ENCODE measurements around the gene SMYD3.

SMYD3 gene

GRCh38 chr1:246513619-246514343, 6.7 kb upstream of the SMYD3 start:
- DNase-seq: no peak

- DNase-seq: no peak
Measured at GRCh38 chr1:246513041-246513440, 6.0 kb upstream of the SMYD3 start.

GRCh38 chr1:246512635-246513034, 5.6 kb upstream of the SMYD3 start:
- DNase-seq: no peak

- no peak for DNase-seq
Measured at GRCh38 chr1:246512230-246512629, 5.2 kb upstream of the SMYD3 start.

GRCh38 chr1:246511203-246511602, 4.1 kb upstream of the SMYD3 start:
- DNase-seq: no peak

GRCh38 chr1:246510147-246511030, 3.3 kb upstream of the SMYD3 start:
- no peak for DNase-seq

- DNase-seq: no peak
Measured at GRCh38 chr1:246508897-246509688, 2.0 kb upstream of the SMYD3 start.

- DNase-seq: no peak
Measured at GRCh38 chr1:246506367-246506673, 759 bp downstream of the SMYD3 start.

- DNase-seq: no peak
Measured at GRCh38 chr1:246503341-246503740, 3.7 kb downstream of the SMYD3 start.

GRCh38 chr1:246497331-246497915, 9.7 kb downstream of the SMYD3 start:
- DNase-seq: peak; percentile 56

GRCh38 chr1:246492611-246493245, 14.4 kb downstream of the SMYD3 start:
- DNase-seq: peak; percentile 50

- no peak for DNase-seq
Measured at GRCh38 chr1:246491551-246492053, 15.5 kb downstream of the SMYD3 start.

GRCh38 chr1:246488674-246489073, 18.4 kb downstream of the SMYD3 start:
- no peak for DNase-seq

- DNase-seq: no peak
Measured at GRCh38 chr1:246483569-246483933, 23.5 kb downstream of the SMYD3 start.

GRCh38 chr1:246482805-246483568, 24.1 kb downstream of the SMYD3 start:
- DNase-seq: no peak

GRCh38 chr1:246479061-246479460, 28.0 kb downstream of the SMYD3 start:
- DNase-seq: no peak

GRCh38 chr1:246477634-246478033, 29.4 kb downstream of the SMYD3 start:
- DNase-seq: no peak

- no peak for DNase-seq
Measured at GRCh38 chr1:246476771-246477170, 30.3 kb downstream of the SMYD3 start.

- DNase-seq: no peak
Measured at GRCh38 chr1:246471688-246472087, 35.4 kb downstream of the SMYD3 start.

- no peak for DNase-seq
Measured at GRCh38 chr1:246470585-246470984, 36.5 kb downstream of the SMYD3 start.

- no peak for DNase-seq
Measured at GRCh38 chr1:246462986-246463385, 44.1 kb downstream of the SMYD3 start.

GRCh38 chr1:246460406-246460805, 46.7 kb downstream of the SMYD3 start:
- DNase-seq: no peak
